Measurements from ENCODE around the gene KRT26. TPM values are rescaled to one million over a fixed set of nuclear protein-coding genes. Genes with fewer than 3 reads are reported as not detected.
A peak's percentile ranks its signal among the peaks of the same experiment; 100 is the strongest.
"Not testable (repeated sequence)": the region's sequence is repeated elsewhere in the genome, so short reads cannot be mapped to it uniquely, and the experiment has no call there.

The KRT26 gene
- total RNA-seq, 2 donors from 2014 or later, result not detected

DNA sequence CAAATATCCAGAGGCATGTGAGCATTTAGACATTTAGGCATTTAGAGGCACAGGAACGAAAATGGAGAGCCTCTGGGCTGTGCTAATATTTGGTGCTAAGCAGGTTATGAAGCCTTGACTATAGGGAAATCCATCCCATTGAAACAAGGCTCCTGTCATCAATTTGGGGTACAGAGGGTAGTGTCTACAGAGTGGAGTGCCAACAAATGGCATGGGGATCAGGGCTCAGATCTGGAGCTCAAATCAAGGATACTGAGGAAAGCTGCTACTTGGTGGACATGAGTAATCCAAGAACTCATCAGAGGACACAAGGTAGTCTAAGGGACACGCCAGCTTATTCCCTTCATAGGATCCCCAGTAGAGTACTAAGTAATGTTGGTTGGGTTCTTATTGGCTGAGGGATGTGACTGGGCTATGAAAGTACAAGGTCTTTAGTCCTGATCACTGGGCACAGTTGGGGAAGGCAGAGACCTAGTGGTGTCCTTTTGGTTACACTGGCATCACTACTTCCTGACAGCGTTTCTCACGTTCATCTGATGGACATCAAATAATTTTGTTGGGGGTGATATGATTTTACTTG lies 45.2 kb upstream of the KRT26 start:
- Histone ChIP-seq H3K9ac (ENCODE audit: extremely low read depth, low read length, poor library complexity, severe bottlenecking) (no peak overlapping the region), H3K27me3 (ENCODE audit: control insufficient read depth, insufficient read depth, low read length, poor library complexity, severe bottlenecking) (peaks cover 40% of the 10 kb centered on the region), H3K4me1 (ENCODE audit: control insufficient read depth, insufficient read depth, low read length) (no peaks in the 10 kb centered on the region), H3K36me3 (ENCODE audit: control insufficient read depth, insufficient read depth, low read length) (peaks cover 7% of the 10 kb centered on the region), H3K9me3 (ENCODE audit: control insufficient read depth, low read length) (no peaks in the 10 kb centered on the region), H3K4me3 (ENCODE audit: low read length) (peak overlapping the region; percentile 97), H3K27ac (ENCODE audit: low read depth, low read length) (no peak overlapping the region)
- no peaks in the 10 kb centered on the region for H3K4me1 Mint-ChIP-seq
- H3K36me3 Mint-ChIP-seq (ENCODE audit: low read depth), result peaks cover 14% of the 10 kb centered on the region
- TF ChIP-seq, protein P1, sequence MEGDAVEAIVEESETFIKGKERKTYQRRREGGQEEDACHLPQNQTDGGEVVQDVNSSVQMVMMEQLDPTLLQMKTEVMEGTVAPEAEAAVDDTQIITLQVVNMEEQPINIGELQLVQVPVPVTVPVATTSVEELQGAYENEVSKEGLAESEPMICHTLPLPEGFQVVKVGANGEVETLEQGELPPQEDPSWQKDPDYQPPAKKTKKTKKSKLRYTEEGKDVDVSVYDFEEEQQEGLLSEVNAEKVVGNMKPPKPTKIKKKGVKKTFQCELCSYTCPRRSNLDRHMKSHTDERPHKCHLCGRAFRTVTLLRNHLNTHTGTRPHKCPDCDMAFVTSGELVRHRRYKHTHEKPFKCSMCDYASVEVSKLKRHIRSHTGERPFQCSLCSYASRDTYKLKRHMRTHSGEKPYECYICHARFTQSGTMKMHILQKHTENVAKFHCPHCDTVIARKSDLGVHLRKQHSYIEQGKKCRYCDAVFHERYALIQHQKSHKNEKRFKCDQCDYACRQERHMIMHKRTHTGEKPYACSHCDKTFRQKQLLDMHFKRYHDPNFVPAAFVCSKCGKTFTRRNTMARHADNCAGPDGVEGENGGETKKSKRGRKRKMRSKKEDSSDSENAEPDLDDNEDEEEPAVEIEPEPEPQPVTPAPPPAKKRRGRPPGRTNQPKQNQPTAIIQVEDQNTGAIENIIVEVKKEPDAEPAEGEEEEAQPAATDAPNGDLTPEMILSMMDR (conservative IDR thresholded peaks at IDR 0.05), result no peak
- peak overlapping the region; percentile 79 for H3K4me3 Mint-ChIP-seq
- peaks cover 77% of the 10 kb centered on the region for H3K27me3 Mint-ChIP-seq (ENCODE audit: insufficient read depth)
- 95 to 100% methylated on average over 3 to 4 of the region's 4 CpGs for WGBS, 2 experiments (ENCODE audit: insufficient coverage in 1 of 2, insufficient read length in 1 of 2)
- peaks cover 7% of the 10 kb centered on the region for H3K9me3 Mint-ChIP-seq
- no peak overlapping the region for H3K27ac Mint-ChIP-seq
- no peak for DNase-seq

DNA sequence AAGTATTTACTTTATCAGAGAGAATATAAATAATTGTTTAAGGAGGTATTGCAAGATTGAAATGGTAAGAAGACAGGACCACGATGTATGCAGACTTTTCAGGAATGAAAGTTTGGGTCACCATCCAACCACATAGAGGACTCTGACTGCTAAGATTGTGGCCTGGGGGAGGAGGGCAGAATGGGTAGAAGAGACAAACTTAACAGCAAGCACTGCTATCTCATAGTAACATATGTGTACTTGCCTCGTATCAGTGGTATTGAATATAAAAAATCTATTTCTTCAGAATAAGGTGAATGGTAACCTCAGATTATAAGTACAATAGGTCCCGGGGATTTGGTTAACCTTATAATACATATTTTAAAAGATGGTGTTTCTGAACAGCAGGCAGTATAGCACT lies 44.6 kb upstream of the KRT26 start:
- Mint-ChIP-seq H3K9me3 (peaks cover 7% of the 10 kb centered on the region), H3K4me3 (no peak overlapping the region), H3K27ac (no peak overlapping the region), H3K27me3 (ENCODE audit: insufficient read depth) (peaks cover 77% of the 10 kb centered on the region), H3K4me1 (no peaks in the 10 kb centered on the region), H3K36me3 (ENCODE audit: low read depth) (peaks cover 14% of the 10 kb centered on the region)
- peaks cover 7% of the 10 kb centered on the region for H3K36me3 ChIP-seq (ENCODE audit: control insufficient read depth, insufficient read depth, low read length)
- WGBS, 2 experiments (ENCODE audit: insufficient coverage in 1 of 2, insufficient read length in 1 of 2), result 90 to 100% methylated on average over 1 to 3 of the region's 3 CpGs
- no peaks in the 10 kb centered on the region for H3K9me3 ChIP-seq (ENCODE audit: control insufficient read depth, low read length)
- no peaks in the 10 kb centered on the region for H3K4me1 ChIP-seq (ENCODE audit: control insufficient read depth, insufficient read depth, low read length)
- no peak overlapping the region for H3K4me3 ChIP-seq (ENCODE audit: low read length)
- peaks cover 42% of the 10 kb centered on the region for H3K27me3 ChIP-seq (ENCODE audit: control insufficient read depth, insufficient read depth, low read length, poor library complexity, severe bottlenecking)
- H3K9ac ChIP-seq (ENCODE audit: extremely low read depth, low read length, poor library complexity, severe bottlenecking), result no peak overlapping the region
- H3K27ac ChIP-seq (ENCODE audit: low read depth, low read length), result no peak overlapping the region
- TF ChIP-seq, protein P1 (conservative IDR thresholded peaks at IDR 0.05), result no peak
- no peak for DNase-seq

DNA sequence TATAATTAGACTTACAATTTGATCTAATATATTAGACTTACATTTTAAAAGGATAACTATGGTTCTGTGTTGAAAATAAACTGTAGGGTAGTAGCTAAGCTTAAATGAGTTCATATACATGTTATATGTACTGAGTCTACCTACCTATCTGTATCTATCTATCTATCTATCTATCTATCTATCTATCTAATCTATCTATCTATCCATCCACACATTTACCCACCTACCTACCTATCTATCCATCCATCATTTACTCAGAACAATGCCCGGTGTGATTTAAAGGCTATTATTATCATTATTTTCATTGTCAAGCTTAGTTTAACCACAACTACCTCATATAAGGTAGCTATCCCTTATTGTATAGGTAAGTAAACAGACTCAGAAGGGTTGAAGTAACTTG lies 43.4 kb upstream of the KRT26 start:
- no peak for DNase-seq
- Histone ChIP-seq H3K4me1 (ENCODE audit: control insufficient read depth, insufficient read depth, low read length) (no peaks in the 10 kb centered on the region), H3K36me3 (ENCODE audit: control insufficient read depth, insufficient read depth, low read length) (peaks cover 7% of the 10 kb centered on the region), H3K27ac (ENCODE audit: low read depth, low read length) (no peak overlapping the region), H3K9me3 (ENCODE audit: control insufficient read depth, low read length) (no peaks in the 10 kb centered on the region), H3K27me3 (ENCODE audit: control insufficient read depth, insufficient read depth, low read length, poor library complexity, severe bottlenecking) (peaks cover 49% of the 10 kb centered on the region), H3K4me3 (ENCODE audit: low read length) (no peak overlapping the region), H3K9ac (ENCODE audit: extremely low read depth, low read length, poor library complexity, severe bottlenecking) (no peak overlapping the region)
- Mint-ChIP-seq H3K36me3 (ENCODE audit: low read depth) (peaks cover 14% of the 10 kb centered on the region), H3K4me3 (no peak overlapping the region), H3K27me3 (ENCODE audit: insufficient read depth) (peaks cover 77% of the 10 kb centered on the region), H3K27ac (no peak overlapping the region), H3K9me3 (peaks cover 7% of the 10 kb centered on the region), H3K4me1 (no peaks in the 10 kb centered on the region)
- WGBS, 2 experiments (ENCODE audit: insufficient coverage in 1 of 2, insufficient read length in 1 of 2), result 100% methylated on average over 1 of the region's 1 CpG; no CpG with 5 or more reads in 1 of the 2 experiments
- TF ChIP-seq, protein P1 (conservative IDR thresholded peaks at IDR 0.05), result no peak

DNA sequence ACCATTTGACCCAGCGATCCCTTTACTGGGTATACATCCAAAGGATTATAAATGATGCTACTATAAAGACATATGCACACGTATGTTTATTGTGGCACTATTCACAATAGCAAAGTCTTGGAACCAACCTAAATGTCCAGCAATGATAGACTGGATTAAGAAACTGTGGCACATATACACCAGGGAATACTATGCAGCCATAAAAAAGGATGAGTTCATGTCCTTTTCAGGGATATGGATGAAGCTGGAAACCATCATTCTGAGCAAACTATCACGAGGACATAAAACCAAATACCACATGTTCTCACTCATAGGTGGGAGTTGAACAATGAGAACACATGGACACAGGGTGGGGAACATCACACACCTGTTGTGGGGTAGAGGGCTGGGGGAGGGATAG lies 42.7 kb upstream of the KRT26 start:
- WGBS, 2 experiments (ENCODE audit: insufficient coverage in 1 of 2, insufficient read length in 1 of 2), result 88 to 89% methylated on average over 1 to 3 of the region's 3 CpGs
- not testable (repeated sequence) for H3K4me1 ChIP-seq (ENCODE audit: control insufficient read depth, insufficient read depth, low read length); H3K9ac ChIP-seq (ENCODE audit: extremely low read depth, low read length, poor library complexity, severe bottlenecking); H3K9me3 Mint-ChIP-seq; DNase-seq; H3K4me3 ChIP-seq (ENCODE audit: low read length); H3K27ac Mint-ChIP-seq; H3K27ac ChIP-seq (ENCODE audit: low read depth, low read length); H3K4me3 Mint-ChIP-seq; H3K36me3 ChIP-seq (ENCODE audit: control insufficient read depth, insufficient read depth, low read length); H3K4me1 Mint-ChIP-seq; H3K9me3 ChIP-seq (ENCODE audit: control insufficient read depth, low read length)
- H3K27me3 Mint-ChIP-seq (ENCODE audit: insufficient read depth), result peaks cover 77% of the 10 kb centered on the region
- peaks cover 14% of the 10 kb centered on the region for H3K36me3 Mint-ChIP-seq (ENCODE audit: low read depth)
- peaks cover 57% of the 10 kb centered on the region for H3K27me3 ChIP-seq (ENCODE audit: control insufficient read depth, insufficient read depth, low read length, poor library complexity, severe bottlenecking)

All from endodermal cell (in vitro differentiated cells).